Mesenchymal stem cell (in vitro differentiated cells and primary cell): ENCODE measurements around the gene RASA2.

ENCODE experiments used
- DNase-seq: peaks from one replicate; pipeline ENCODE4 v3.0.0-alpha.2; 2013
- H2AFZ ChIP-seq: one replicate; pipeline ENCODE4 v1.6.1; 2013; ENCODE audit warnings: low read depth, mild to moderate bottlenecking, control low read depth, inconsistent platforms, low read length, moderate library complexity
- H2AK5ac ChIP-seq: 2 replicates; pipeline ENCODE4 v1.6.1; 2013; ENCODE audit warnings: low read length, moderate library complexity, mild to moderate bottlenecking, inconsistent platforms; ENCODE audit not compliant: severe bottlenecking
- H2BK120ac ChIP-seq: one replicate; pipeline ENCODE4 v1.6.1; 2013; ENCODE audit warnings: low read depth, mild to moderate bottlenecking, inconsistent platforms, low read length, moderate library complexity
- H2BK12ac ChIP-seq, 2 experiments: one replicate each; pipeline ENCODE4 v1.6.1; 2013; ENCODE audit warnings: inconsistent platforms in 2 of 2, low read length in 2 of 2, mild to moderate bottlenecking in 2 of 2, moderate library complexity in 2 of 2, control low read depth in 1 of 2
- H2BK15ac ChIP-seq: one replicate; pipeline ENCODE4 v1.6.1; 2013; ENCODE audit warnings: mild to moderate bottlenecking, low read depth, inconsistent platforms; ENCODE audit not compliant: poor library complexity, severe bottlenecking
- H2BK5ac ChIP-seq: 2 replicates; pipeline ENCODE4 v1.6.1; 2013; ENCODE audit warnings: low read depth, mild to moderate bottlenecking, low read length, control low read depth, inconsistent platforms; ENCODE audit not compliant: poor library complexity, severe bottlenecking
- H3K14ac ChIP-seq, 2 experiments: one replicate each; pipeline ENCODE4 v1.6.1; 2013; ENCODE audit warnings: inconsistent platforms in 2 of 2, low read length in 2 of 2, control low read depth in 1 of 2, mild to moderate bottlenecking in 1 of 2, moderate library complexity in 1 of 2
- H3K18ac ChIP-seq, 2 experiments: one replicate each; pipeline ENCODE4 v1.6.1; 2013; ENCODE audit warnings: inconsistent platforms in 2 of 2, low read length in 2 of 2, control low read depth in 1 of 2, low read depth in 1 of 2, mild to moderate bottlenecking in 1 of 2
- H3K23ac ChIP-seq, 2 experiments: one replicate each; pipeline ENCODE4 v1.6.1; 2013; ENCODE audit warnings: inconsistent platforms in 2 of 2, low read length in 2 of 2, mild to moderate bottlenecking in 2 of 2, moderate library complexity in 2 of 2, control low read depth in 1 of 2
- H3K27ac ChIP-seq: 2 replicates; pipeline ENCODE4 v1.5.1; 2013; ENCODE audit warnings: mild to moderate bottlenecking, moderate library complexity, low read length, control low read depth, inconsistent platforms; ENCODE audit not compliant: poor library complexity, severe bottlenecking
- H3K27me3 ChIP-seq, 2 experiments: 2 replicates each; pipeline versions ENCODE4 v1.6.1 to v1.7.0; 2013; ENCODE audit warnings: low read length in 2 of 2, mild to moderate bottlenecking in 2 of 2, moderate library complexity in 2 of 2, control low read depth in 1 of 2, inconsistent platforms in 1 of 2; ENCODE audit not compliant: control insufficient read depth in 1 of 2, insufficient read depth in 1 of 2
- H3K36me3 ChIP-seq, 2 experiments: 2 replicates each; pipeline versions ENCODE4 v1.6.1 to v1.7.0; 2013; ENCODE audit warnings: low read length in 2 of 2, control low read depth in 1 of 2, inconsistent platforms in 1 of 2, low read depth in 1 of 2, mild to moderate bottlenecking in 1 of 2; ENCODE audit not compliant: insufficient read depth in 2 of 2, control insufficient read depth in 1 of 2
- H3K4ac ChIP-seq, 2 experiments: one replicate each; pipeline ENCODE4 v1.6.1; 2013; ENCODE audit warnings: inconsistent platforms in 2 of 2, low read length in 2 of 2, mild to moderate bottlenecking in 2 of 2, moderate library complexity in 2 of 2, control low read depth in 1 of 2, low read depth in 1 of 2
- H3K4me1 ChIP-seq: 2 replicates; pipeline ENCODE4 v1.6.1; 2013; ENCODE audit warnings: low read depth, low read length, control low read depth; ENCODE audit not compliant: control insufficient read depth, insufficient read depth
- H3K4me2 ChIP-seq: 2 replicates; pipeline ENCODE4 v1.6.1; 2013; ENCODE audit warnings: low read length, mild to moderate bottlenecking, inconsistent platforms; ENCODE audit not compliant: poor library complexity, severe bottlenecking
- H3K4me3 ChIP-seq, 2 experiments: 2 replicates each; pipeline versions ENCODE4 v1.5.1 to v1.7.0; 2013; ENCODE audit warnings: low read length in 2 of 2, mild to moderate bottlenecking in 2 of 2, control low read depth in 1 of 2, low read depth in 1 of 2; ENCODE audit not compliant: insufficient read depth in 1 of 2
- H3K79me1 ChIP-seq: replicated peaks from 2 replicates; pipeline ENCODE4 v1.6.1; 2013; ENCODE audit warnings: mild to moderate bottlenecking, control low read depth, low read length, inconsistent platforms; ENCODE audit not compliant: poor library complexity, severe bottlenecking
- H3K9ac ChIP-seq: 2 replicates; pipeline ENCODE4 v1.7.0; 2013; ENCODE audit warnings: mild to moderate bottlenecking, low read length, moderate library complexity
- H3K9me3 ChIP-seq: 2 replicates; pipeline ENCODE4 v1.7.0; 2013; ENCODE audit warnings: mild to moderate bottlenecking, low read length; ENCODE audit not compliant: control insufficient read depth
- H4K8ac ChIP-seq: one replicate; pipeline ENCODE4 v1.6.1; 2013; ENCODE audit warnings: inconsistent platforms, mild to moderate bottlenecking, low read length, moderate library complexity
- H4K91ac ChIP-seq: one replicate; pipeline ENCODE4 v1.6.1; 2013; ENCODE audit warnings: mild to moderate bottlenecking, low read length, inconsistent platforms
- WGBS: methylation state at CpG from one replicate; pipeline ENCODE4 v1.1.7; 2013; ENCODE audit warnings: mixed read lengths; 5-methylcytosine and 5-hydroxymethylcytosine counted together

RASA2 gene

DNA sequence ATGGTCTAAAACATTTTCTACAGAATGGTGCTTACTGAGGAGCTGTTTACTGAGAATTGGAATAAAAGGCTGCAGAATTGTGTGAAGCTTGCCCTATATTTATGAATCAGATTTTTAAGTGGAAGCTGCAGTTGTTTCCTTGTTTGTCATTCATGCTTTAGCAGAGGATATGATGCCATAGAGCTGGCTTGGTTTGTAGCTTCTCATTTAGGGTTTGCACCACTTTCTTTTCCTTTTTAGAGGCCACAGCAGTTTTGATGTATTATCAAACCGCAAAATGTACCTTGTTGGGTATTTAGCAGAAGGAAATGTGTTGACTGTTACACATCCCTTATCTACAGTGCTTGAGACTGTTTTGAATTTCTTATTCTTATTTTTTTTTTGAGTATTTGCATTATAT, 66.2 kb downstream of the RASA2 start:
- H3K27ac ChIP-seq: no peak overlapping the region
- peaks cover 13% of the 10 kb centered on the region for H3K79me1 ChIP-seq
- peaks cover 2 to 62% of the 10 kb centered on the region in 2 experiments for H3K36me3 ChIP-seq
- no peak for DNase-seq
- H2AK5ac ChIP-seq: no peak overlapping the region
- H2BK12ac ChIP-seq: no peak overlapping the region
- H2BK5ac ChIP-seq: no peak overlapping the region
- H2BK120ac ChIP-seq: no peak overlapping the region
- WGBS: no CpG with 5 or more reads among the region's 1 CpG
- no peaks in the 10 kb centered on the region for H3K27me3 ChIP-seq
- H3K18ac ChIP-seq: no peak overlapping the region
- H3K9me3 ChIP-seq: peaks cover 4% of the 10 kb centered on the region
- H4K91ac ChIP-seq: no peak overlapping the region
- H4K8ac ChIP-seq: no peak overlapping the region
- no peak overlapping the region for H3K9ac ChIP-seq
- H3K4me1 ChIP-seq: peaks cover 1% of the 10 kb centered on the region
- H3K23ac ChIP-seq: no peak overlapping the region
- H2AFZ ChIP-seq: no peak overlapping the region
- no peak overlapping the region for H3K4ac ChIP-seq
- H3K14ac ChIP-seq: no peak overlapping the region
- H3K4me2 ChIP-seq: no peak overlapping the region
- H3K4me3 ChIP-seq: no peak overlapping the region
- no peak overlapping the region for H2BK15ac ChIP-seq

- Histone ChIP-seq H4K91ac (no peak overlapping the region), H3K9ac (no peak overlapping the region), H3K36me3 (peaks cover 0 to 61% of the 10 kb centered on the region in 2 experiments), H4K8ac (no peak overlapping the region), H2AK5ac (no peak overlapping the region), H3K79me1 (peaks cover 8% of the 10 kb centered on the region), H3K9me3 (no peaks in the 10 kb centered on the region), H3K4ac (no peak overlapping the region), H2BK5ac (no peak overlapping the region), H3K4me3 (no peak overlapping the region), H3K4me2 (no peak overlapping the region), H3K14ac (no peak overlapping the region), H3K27me3 (no peaks in the 10 kb centered on the region), H2BK15ac (no peak overlapping the region), H3K4me1 (peaks cover 1% of the 10 kb centered on the region), H3K23ac (no peak overlapping the region), H2BK12ac (no peak overlapping the region), H3K18ac (no peak overlapping the region), H3K27ac (no peak overlapping the region), H2AFZ (no peak overlapping the region), H2BK120ac (no peak overlapping the region)
- no CpG with 5 or more reads among the region's 1 CpG for WGBS
- no peak for DNase-seq
Measured at GRCh38 chr3:141556034-141556433, 69.2 kb downstream of the RASA2 start.

GRCh38 chr3:141557961-141558706, 71.3 kb downstream of the RASA2 start:
- Histone ChIP-seq H4K8ac (no peak overlapping the region), H3K36me3 (peaks cover 0 to 57% of the 10 kb centered on the region in 2 experiments), H2BK120ac (no peak overlapping the region), H3K9me3 (no peaks in the 10 kb centered on the region), H3K4me2 (no peak overlapping the region), H2AFZ (no peak overlapping the region), H3K27ac (no peak overlapping the region), H3K4me1 (peaks cover 1% of the 10 kb centered on the region), H3K79me1 (peaks cover 5% of the 10 kb centered on the region), H2BK12ac (no peak overlapping the region), H2BK15ac (no peak overlapping the region), H2AK5ac (no peak overlapping the region), H3K27me3 (no peaks in the 10 kb centered on the region), H3K18ac (no peak overlapping the region), H3K4me3 (no peak overlapping the region), H4K91ac (no peak overlapping the region), H3K14ac (no peak overlapping the region), H3K9ac (peak overlapping the region; percentile 9), H3K4ac (no peak overlapping the region), H2BK5ac (no peak overlapping the region), H3K23ac (no peak overlapping the region)
- peak; percentile 30 for DNase-seq
- WGBS: 46% methylated on average over 2 of the region's 4 CpGs

GRCh38 chr3:141561426-141562034, 74.7 kb downstream of the RASA2 start:
- 100% methylated on average over 2 of the region's 2 CpGs for WGBS
- Histone ChIP-seq H3K79me1 (peaks cover 7% of the 10 kb centered on the region), H3K4ac (no peak overlapping the region), H2AK5ac (no peak overlapping the region), H3K4me2 (no peak overlapping the region), H4K8ac (no peak overlapping the region), H3K18ac (no peak overlapping the region), H3K4me1 (no peaks in the 10 kb centered on the region), H2BK12ac (no peak overlapping the region), H2BK120ac (no peak overlapping the region), H3K27me3 (no peaks in the 10 kb centered on the region), H3K9me3 (no peaks in the 10 kb centered on the region), H3K36me3 (peaks cover 0 to 50% of the 10 kb centered on the region in 2 experiments), H2BK15ac (no peak overlapping the region), H3K4me3 (no peak overlapping the region), H4K91ac (no peak overlapping the region), H2AFZ (no peak overlapping the region), H3K9ac (peak overlapping the region; percentile 31), H2BK5ac (no peak overlapping the region), H3K23ac (no peak overlapping the region), H3K27ac (no peak overlapping the region), H3K14ac (no peak overlapping the region)
- DNase-seq: peak; percentile 71
